WTC11 (cell line): ENCODE measurements around the gene TCHP. TPM values are rescaled to one million over a fixed set of nuclear protein-coding genes. Genes with fewer than 3 reads are reported as not detected.
A peak's percentile ranks its signal among the peaks of the same experiment; 100 is the strongest.

ENCODE experiments used
- ATAC-seq: fragments of 200-7000 bp; cut with Tn5 transposase; 2 replicates; pipeline ENCODE4 v1.10.0; 2021; ENCODE audit warnings: mild to moderate bottlenecking, moderate library complexity
- CTCF ChIA-PET: fragments of 300-600 bp; sonication (Branson Sonifier 250); formaldehyde crosslinking; loops from one replicate; lab custom pipeline; 2021; ENCODE audit warnings: antibody characterized with exemption; lab: Charles Lee
- POLR2A ChIA-PET: fragments of 350-600 bp; sonication (Branson Sonifier 250); formaldehyde crosslinking; loops from one replicate; lab custom pipeline; 2021; ENCODE audit warnings: antibody characterized with exemption; lab: Charles Lee
- DNase-seq: peaks from one replicate; pipeline ENCODE4 v3.0.0; 2021; ENCODE audit warnings: low spot score
- H3K27ac Mint-ChIP-seq: 2 replicates; pipeline ENCODE4 v1.8.0; 2021; ENCODE audit warnings: mixed read lengths
- H3K27me3 Mint-ChIP-seq: 2 replicates; pipeline ENCODE4 v1.8.0; 2021; ENCODE audit warnings: low read depth, mild to moderate bottlenecking, moderate library complexity, mixed read lengths
- H3K36me3 Mint-ChIP-seq: 2 replicates; pipeline ENCODE4 v1.8.0; 2021; ENCODE audit warnings: mixed read lengths
- H3K4me1 Mint-ChIP-seq: 2 replicates; pipeline ENCODE4 v1.8.0; 2022; ENCODE audit warnings: mixed read lengths
- H3K4me3 Mint-ChIP-seq: 2 replicates; pipeline ENCODE4 v1.8.0; 2021; ENCODE audit warnings: mild to moderate bottlenecking, moderate library complexity, mixed read lengths
- H3K9me3 Mint-ChIP-seq: 2 replicates; pipeline ENCODE4 v1.8.0; 2021; ENCODE audit warnings: mixed read lengths
- AFF4 ChIP-seq: sonication (generic); formaldehyde crosslinking; IDR thresholded peaks from 2 replicates; pipeline ENCODE4 v1.8.1; 2023; ENCODE audit warnings: mild to moderate bottlenecking, missing genetic modification reagents, borderline replicate concordance
- FOXJ3 ChIP-seq: sonication (generic); formaldehyde crosslinking; IDR thresholded peaks from 2 replicates; pipeline ENCODE4 v1.9.0; 2021; ENCODE audit warnings: missing genetic modification reagents, mild to moderate bottlenecking, borderline replicate concordance
- FOXK1 ChIP-seq: sonication (generic); formaldehyde crosslinking; IDR thresholded peaks from 2 replicates; pipeline ENCODE4 v1.8.0; 2022; ENCODE audit warnings: mild to moderate bottlenecking, moderate library complexity, missing genetic modification reagents
- GTF2I ChIP-seq: fragments of 250-450 bp; sonication (Bioruptor Pico); conservative IDR thresholded peaks from 2 replicates; pipeline ENCODE4 v1.4.0; 2021; ENCODE audit warnings: mild to moderate bottlenecking
- JAZF1 ChIP-seq: fragments of 250-450 bp; sonication (Bioruptor Pico); IDR thresholded peaks from 2 replicates; pipeline ENCODE4 v1.9.0; 2021; ENCODE audit warnings: moderate library complexity, mild to moderate bottlenecking, inconsistent platforms
- NFATC4 ChIP-seq: fragments of 250-450 bp; sonication (Bioruptor Pico); IDR thresholded peaks from 2 replicates; pipeline ENCODE4 v1.9.0; 2021; ENCODE audit warnings: mild to moderate bottlenecking
- TCF7 ChIP-seq: sonication (generic); formaldehyde crosslinking; IDR thresholded peaks from 2 replicates; pipeline ENCODE4 v1.8.0; 2022; ENCODE audit warnings: mild to moderate bottlenecking, low read depth, missing genetic modification reagents, moderate library complexity
- ZNF263 ChIP-seq: sonication (generic); formaldehyde crosslinking; IDR thresholded peaks from 2 replicates; pipeline ENCODE4 v1.8.1; 2022; ENCODE audit warnings: low read depth, mild to moderate bottlenecking, moderate library complexity, missing genetic modification reagents
- ZNF423 ChIP-seq: fragments of 250-450 bp; sonication (Bioruptor Pico); IDR thresholded peaks from 2 replicates; pipeline ENCODE4 v2.1.2; 2022; ENCODE audit warnings: mild to moderate bottlenecking, moderate library complexity
- total RNA-seq: library from RNA; stranded (reverse); gene quantifications from 3 replicates; pipeline ENCODE4 v1.2.3, GENCODE V29; 2021
- TF ChIP-seq, protein P1 (sequence below): sonication (generic); formaldehyde crosslinking; IDR thresholded peaks from 2 replicates; pipeline ENCODE4 v1.8.1; 2023; ENCODE audit warnings: mild to moderate bottlenecking, missing genetic modification reagents, moderate library complexity

The TCHP gene
- total RNA-seq, 1 experiment from 2014 or later = 7.9 TPM

DNA sequence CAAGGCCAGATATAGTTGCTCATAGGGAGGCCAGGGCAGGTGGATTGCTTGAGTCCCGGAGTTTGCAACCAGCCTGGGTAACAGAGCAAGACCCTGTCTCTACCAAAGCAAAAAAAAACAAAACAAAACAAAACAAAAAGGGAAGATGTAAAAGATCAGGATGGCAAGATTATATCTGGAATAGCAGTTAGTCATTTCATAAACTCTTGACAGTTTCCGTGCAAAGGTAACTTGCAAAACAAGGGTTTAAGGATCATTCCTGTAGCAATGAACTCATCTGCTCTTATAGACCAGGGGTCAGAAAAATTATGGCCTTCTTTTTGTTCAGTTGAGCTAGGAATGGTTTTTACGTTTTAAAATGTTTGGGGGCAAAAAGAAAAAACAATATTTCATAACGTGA is 66.5 kb downstream of the TCHP start:
- no peak for DNase-seq
- Mint-ChIP-seq H3K36me3 (peaks cover 7% of the 10 kb centered on the region), H3K4me3 (no peak overlapping the region), H3K27ac (no peak overlapping the region; the same call in 1 of the 2 replicates), H3K9me3 (no peaks in the 10 kb centered on the region), H3K4me1 (no peaks in the 10 kb centered on the region), H3K27me3 (no peaks in the 10 kb centered on the region)
- ATAC-seq = no peak
- ChIA-PET CTCF (no interaction called here), POLR2A (no interaction called here)
- TF ChIP-seq FOXK1 (CRISPR knock-in tag) (no peak), JAZF1 (CRISPR knock-in tag) (no peak), AFF4 (CRISPR knock-in tag) (no peak), TCF7 (no peak)

GRCh38 chr12:109967383-109968031 is 67.4 kb downstream of the TCHP start:
- ATAC-seq = no peak
- no peaks in the 10 kb centered on the region for H3K27me3 Mint-ChIP-seq
- no peaks in the 10 kb centered on the region for H3K4me1 Mint-ChIP-seq
- H3K9me3 Mint-ChIP-seq = no peaks in the 10 kb centered on the region
- TF ChIP-seq, protein P1, sequence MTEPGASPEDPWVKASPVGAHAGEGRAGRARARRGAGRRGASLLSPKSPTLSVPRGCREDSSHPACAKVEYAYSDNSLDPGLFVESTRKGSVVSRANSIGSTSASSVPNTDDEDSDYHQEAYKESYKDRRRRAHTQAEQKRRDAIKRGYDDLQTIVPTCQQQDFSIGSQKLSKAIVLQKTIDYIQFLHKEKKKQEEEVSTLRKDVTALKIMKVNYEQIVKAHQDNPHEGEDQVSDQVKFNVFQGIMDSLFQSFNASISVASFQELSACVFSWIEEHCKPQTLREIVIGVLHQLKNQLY = no peak
- TF ChIP-seq FOXJ3 (CRISPR knock-in tag) = no peak
- no peak for TF ChIP-seq NFATC4 (CRISPR knock-in tag)
- no peak for TF ChIP-seq ZNF263 (CRISPR knock-in tag)
- TF ChIP-seq ZNF423 (CRISPR knock-in tag) = no peak
- TF ChIP-seq GTF2I (CRISPR knock-in tag) = no peak
- TF ChIP-seq, all 79 proteins: peak for 0
- Mint-ChIP-seq H3K4me3 (no peak overlapping the region), H3K36me3 (peaks cover 11% of the 10 kb centered on the region), H3K27ac (peak overlapping the region; percentile 44)
- CTCF ChIA-PET = no interaction called here
- DNase-seq = no peak
- POLR2A ChIA-PET = no interaction called here

Other genes starting within 250 kb of the TCHP start
- 1.3 to 1.6 TPM (median 1.6 TPM) in 3 replicates for gene FAM222A, start 186.4 kb upstream of the TCHP start, total RNA-seq
- gene TRPV4, start 66.9 kb upstream of the TCHP start, total RNA-seq = 2.9 to 5.4 TPM (median 5.1 TPM) in 3 replicates
- gene GLTP, start 19.7 kb upstream of the TCHP start, total RNA-seq = 21.6 to 25.8 TPM (median 22.8 TPM) in 3 replicates
- 21.4 to 22.3 TPM (median 21.7 TPM) in 3 replicates for gene GIT2, start 96.1 kb downstream of the TCHP start, total RNA-seq
- 17.6 to 22.4 TPM (median 18.3 TPM) in 3 replicates for gene ANKRD13A, start 99.2 kb downstream of the TCHP start, total RNA-seq
- 17.6 to 18.6 TPM (median 18.3 TPM) in 3 replicates for gene C12orf76, start 148.2 kb downstream of the TCHP start, total RNA-seq
- gene IFT81, start 224.1 kb downstream of the TCHP start, total RNA-seq = 9.3 to 10.5 TPM (median 10.4 TPM) in 3 replicates